Measurements from ENCODE around the gene ITGB6.

DNA sequence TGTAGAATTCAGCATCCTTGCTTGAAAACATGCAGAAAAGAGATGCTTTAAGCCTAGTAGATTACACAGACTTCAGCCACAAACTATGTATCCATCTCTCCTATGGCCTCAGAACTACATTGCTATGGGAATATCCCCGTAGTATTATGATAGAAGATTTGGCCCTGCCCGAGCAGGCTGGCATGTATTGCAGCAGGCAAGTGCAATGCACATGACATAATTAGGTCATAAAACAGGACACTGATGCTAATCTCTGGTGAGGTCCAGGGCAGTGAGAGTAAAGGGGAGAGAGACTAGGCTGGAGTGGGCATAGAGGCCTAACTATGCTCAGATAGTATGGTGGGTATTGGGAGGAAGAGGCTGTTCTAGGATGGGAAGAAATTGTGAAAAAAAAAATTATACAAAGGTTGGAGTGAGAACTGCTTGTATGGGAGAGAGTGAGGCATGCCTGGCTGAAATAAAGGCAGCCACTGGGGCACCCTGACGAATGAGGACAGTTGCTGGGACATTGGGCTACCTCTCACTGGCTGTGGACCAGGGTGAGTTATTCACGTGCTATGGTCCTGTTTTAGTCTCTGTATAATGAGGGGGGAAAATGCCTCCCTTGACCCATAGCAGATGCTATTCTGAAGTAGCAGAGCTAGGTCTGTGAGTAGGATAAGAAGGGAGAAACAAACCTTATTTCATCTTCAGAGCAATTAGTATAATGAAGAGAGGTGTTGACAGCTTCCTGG, 136.0 kb downstream of the ITGB6 start:
- TF ChIP-seq MYC (IDR thresholded peaks at IDR 0.05; ENCODE audit: low read depth, low read length) (no peak), CTCF (IDR thresholded peaks at IDR 0.05; ENCODE audit: low read depth, low read length) (no peak), POLR2A (IDR thresholded peaks at IDR 0.05; ENCODE audit: extremely low read depth, insufficient read length) (no peak)
- TF ChIP-seq, protein P1, sequence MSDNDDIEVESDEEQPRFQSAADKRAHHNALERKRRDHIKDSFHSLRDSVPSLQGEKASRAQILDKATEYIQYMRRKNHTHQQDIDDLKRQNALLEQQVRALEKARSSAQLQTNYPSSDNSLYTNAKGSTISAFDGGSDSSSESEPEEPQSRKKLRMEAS (IDR thresholded peaks at IDR 0.05; ENCODE audit: low read depth, low read length): no peak

Data from NB4 (cell line).